ENCODE measurements around the gene PIGV.
A peak's percentile ranks its signal among the peaks of the same experiment; 100 is the strongest.
"Not testable (repeated sequence)": the region's sequence is repeated elsewhere in the genome, so short reads cannot be mapped to it uniquely, and the experiment has no call there.

The PIGV gene

DNA sequence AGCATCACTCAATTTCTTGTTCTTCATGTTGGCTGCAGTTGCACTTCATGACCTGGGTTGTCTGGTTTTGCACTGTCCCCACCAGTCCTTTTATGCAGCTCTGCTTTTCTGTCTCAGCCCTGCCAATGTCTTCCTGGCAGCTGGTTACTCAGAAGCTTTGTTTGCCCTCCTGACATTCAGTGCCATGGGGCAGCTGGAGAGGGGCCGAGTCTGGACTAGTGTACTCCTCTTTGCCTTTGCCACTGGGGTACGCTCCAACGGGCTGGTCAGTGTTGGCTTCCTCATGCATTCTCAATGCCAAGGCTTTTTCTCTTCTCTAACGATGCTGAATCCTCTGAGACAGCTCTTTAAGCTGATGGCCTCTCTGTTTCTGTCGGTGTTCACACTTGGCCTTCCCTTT, 6.6 kb downstream of the PIGV start:
- DNase-seq (ENCODE audit: low spot score): no peak

DNA sequence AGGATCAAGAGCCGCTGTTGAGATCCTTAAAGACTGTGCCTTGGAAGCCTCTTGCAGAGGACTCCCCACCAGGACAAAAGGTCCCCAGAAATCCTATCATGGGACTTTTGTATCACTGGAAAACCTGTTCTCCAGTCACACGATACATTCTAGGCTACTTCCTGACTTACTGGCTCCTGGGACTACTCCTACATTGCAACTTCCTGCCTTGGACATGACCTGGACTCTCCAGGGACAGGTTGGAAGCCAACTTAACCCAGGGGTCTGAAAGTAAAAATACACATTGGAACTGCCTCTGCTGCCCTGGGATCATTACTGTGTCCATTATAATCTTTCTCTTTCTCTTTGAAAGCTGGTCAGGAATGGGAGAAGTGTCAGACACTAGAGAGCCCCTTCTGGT, 9.9 kb downstream of the PIGV start:
- no peak for DNase-seq (ENCODE audit: low spot score)

DNA sequence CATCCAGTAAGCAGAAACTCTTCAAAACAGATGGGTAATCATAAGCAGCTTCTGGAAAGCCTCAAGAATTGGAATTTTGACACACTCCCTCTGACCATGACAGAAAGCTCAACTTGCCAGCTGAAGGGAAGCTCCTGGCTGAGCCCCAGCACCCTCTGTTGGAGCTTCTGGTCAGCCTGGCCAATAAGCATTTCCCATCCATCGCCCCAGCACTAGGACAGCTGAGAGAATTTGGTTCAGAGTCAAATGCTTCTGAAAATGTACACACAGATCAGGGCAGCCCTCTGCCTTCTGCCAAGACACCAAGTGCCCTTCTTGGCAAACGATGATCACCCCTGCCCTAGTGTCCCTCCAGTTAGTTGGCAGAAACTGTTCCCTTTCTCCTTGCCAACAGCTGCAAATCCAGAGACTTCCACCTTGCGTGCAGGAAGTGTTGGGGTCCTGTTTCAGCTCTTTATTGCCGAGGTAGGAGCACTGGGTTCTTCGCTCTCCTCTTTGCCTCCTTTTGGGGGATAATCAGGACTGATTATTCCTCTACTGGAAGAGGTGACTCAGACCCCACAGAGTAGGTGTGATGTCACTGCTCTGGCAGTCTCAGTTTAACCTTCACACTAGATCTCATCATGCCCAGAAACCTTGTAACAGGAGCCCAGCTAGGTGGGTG, 11.9 kb downstream of the PIGV start:
- no peak for DNase-seq (ENCODE audit: low spot score)

DNA sequence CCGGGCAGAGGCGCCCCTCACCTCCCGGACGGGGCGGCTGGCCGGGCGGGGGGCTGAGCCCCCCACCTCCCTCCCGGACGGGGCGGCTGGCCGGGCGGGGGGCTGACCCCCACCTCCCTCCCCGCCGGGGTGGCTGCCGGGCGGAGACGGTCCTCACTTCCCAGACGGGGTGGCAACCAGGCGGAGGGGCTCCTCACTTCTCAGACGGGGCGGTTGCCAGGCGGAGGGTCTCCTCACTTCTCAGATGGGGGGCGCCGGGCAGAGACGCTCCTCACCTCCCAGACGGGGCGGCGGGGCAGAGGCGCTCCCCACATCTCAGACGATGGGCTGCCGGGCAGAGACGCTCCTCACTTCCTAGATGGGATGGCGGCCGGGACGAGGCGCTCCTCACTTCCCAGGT, 16.2 kb downstream of the PIGV start:
- DNase-seq (ENCODE audit: low spot score): not testable (repeated sequence)

DNA sequence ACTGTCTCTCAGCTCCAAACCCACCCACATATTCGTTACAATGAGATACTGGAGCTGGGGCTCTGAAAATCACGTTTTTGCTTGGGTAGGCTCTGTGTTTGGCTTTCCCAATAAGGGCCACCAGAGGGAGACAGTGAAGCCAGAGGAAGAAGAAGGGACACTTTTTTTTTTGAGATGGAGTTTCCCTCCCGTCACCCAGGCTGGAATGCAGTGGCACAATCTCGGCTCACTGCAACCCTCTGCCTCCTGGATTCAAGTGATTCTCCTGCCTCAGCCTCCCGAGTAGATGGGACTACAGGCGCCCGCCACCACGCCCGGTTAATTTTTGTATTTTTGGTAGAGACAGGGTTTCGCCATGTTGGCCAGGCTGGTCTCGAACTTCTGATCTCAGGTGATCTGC, 22.4 kb downstream of the PIGV start:
- peak; percentile 75 for DNase-seq (ENCODE audit: low spot score)

DNA sequence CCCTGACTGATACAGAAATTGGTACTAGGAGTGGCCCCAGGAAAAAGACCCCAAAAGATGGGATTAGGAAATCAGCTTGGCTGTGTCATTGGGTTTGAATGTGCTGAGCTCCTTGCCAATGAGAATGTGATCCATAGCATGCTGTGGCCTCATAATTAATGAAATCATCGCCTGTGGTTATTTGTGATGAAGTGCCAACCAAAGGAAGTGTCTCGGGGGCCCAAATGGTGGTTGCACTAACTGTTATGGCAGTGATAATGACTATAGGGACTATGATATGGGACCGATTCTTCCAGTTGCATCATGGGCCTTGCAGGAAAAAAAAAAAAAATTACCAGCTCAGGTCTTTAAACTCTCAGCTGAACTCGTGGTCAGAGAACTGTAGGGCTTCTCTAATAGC, 23.3 kb downstream of the PIGV start:
- no peak for DNase-seq (ENCODE audit: low spot score)

DNA sequence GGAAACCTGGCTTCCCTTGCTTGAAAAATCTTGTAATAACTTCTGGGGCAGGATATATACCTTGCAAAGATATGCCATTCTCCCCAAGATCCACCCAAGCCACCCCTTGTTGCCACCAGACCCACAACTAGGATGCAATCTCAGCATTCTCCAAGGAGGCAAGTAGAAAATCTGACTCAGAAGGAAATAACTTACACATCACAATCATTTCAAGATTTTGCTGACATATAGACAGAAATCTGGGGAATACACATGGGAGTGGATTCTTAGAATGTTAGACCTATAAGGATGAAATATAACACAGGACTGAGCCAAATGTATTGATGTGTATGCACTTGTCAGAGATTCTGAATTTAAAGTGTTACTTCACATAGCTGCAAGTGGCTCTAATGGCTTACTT, 24.0 kb downstream of the PIGV start:
- DNase-seq (ENCODE audit: low spot score): no peak

DNA sequence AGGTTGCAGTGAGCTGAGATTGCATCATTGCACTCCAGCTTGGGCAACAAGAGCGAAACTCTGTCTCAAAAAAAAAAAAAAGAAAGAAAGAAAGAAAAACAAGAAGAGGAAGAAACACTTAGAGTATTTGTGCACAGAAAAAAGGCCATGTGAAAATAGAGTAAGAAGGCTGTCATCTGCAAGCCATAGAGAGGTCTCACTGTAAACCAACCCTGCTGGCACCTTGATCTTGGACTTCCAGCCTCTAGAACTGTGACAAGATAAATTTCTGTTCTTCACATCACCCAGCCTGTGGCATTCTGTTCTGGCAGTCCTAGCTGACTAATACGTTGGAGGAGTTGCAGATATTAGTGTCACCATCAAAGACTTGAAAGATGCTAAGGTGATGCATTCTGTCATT, 26.6 kb downstream of the PIGV start:
- no peak for DNase-seq (ENCODE audit: low spot score)

DNA sequence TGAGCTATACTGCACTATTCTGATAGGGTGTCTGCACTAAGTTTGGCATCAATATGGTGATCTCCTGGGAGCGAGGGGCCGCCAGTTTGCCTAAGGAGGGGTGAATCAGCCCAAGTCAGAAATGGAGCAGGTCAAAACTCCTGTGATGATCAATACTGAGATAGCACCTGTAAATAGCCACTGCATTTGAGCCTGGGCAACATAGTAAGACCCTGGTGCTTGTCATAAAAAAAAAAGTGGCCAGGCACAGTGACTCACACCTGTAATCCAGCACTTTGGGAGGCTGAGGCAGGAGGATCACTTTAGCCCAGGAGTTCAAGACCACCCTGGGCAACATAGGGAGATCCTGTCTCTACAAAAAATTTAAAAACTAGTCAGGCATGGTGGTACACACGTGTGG, 27.1 kb downstream of the PIGV start:
- no peak for DNase-seq (ENCODE audit: low spot score)

DNA sequence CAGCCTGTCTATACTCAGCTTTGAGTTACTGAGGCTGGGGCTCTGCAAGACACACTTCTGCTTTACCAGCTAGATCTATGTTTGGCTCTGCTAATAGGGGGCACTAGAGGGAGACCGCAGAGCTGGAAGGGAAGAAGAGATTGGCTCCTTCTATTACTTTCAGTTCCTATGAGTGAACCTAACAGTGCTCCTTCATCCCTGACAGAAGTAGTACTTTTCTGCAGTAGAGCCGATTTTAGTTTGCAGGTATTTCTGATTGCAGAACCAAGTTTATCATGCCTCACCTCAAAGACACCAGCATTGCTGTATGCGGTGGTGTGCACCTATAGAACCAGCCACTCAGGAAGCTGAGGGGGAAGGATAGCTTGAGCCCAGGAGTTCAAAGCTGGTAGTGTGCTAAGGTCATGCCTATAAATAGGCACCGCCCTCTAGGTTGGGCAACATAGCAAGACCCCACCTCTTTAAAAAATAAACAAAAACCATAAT, 33.1 kb downstream of the PIGV start:
- DNase-seq (ENCODE audit: low spot score): no peak

DNA sequence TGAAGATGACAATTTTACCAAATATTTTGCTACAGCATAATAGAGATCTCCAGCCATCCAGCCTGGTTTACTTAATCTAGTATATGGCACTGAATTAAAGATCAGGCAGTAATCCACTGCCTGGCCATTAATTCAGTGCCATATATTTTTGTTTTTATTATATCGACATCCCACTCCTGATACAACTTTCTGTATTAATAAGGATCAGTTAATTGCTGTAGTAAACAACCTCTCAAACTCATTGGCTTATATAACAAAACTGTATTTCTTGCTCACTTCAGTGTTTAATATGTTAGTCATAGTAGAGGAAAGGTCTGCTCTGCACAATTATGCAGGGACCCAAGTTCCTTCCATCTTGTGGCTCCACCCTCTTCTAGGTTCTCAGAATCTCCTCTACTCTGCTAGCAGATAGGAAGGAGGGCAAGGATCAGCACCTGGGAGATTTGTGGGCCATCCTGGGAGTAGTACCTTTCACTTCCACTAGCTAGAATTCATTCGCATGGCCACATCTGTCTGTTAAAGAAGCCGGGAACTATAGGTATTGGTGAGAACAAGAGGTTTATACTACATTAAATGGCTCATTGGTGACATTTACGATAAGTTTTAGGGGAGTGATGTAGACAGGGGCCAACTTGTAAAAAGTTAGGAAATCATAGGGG, 35.1 kb downstream of the PIGV start:
- DNase-seq (ENCODE audit: low spot score): no peak

DNA sequence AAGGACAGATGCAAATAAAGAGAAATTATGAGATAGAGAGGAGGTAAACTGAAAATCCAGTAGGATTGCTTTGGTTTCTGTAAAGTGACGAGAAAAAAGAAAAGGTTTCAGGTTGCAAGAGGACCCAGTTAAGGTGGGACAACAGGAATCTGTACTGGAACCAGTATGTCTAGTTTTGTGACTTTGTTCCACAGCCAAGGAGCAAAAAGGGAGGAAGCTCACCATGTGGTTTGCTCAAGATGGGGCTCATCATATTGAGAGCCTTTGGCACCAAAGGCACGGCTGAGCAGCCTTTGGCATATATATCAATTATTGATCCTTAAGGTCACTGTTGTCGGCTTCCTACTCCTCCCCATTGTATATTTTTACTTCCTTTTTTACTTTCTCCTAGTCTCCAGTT, 37.0 kb downstream of the PIGV start:
- DNase-seq (ENCODE audit: low spot score): no peak

DNA sequence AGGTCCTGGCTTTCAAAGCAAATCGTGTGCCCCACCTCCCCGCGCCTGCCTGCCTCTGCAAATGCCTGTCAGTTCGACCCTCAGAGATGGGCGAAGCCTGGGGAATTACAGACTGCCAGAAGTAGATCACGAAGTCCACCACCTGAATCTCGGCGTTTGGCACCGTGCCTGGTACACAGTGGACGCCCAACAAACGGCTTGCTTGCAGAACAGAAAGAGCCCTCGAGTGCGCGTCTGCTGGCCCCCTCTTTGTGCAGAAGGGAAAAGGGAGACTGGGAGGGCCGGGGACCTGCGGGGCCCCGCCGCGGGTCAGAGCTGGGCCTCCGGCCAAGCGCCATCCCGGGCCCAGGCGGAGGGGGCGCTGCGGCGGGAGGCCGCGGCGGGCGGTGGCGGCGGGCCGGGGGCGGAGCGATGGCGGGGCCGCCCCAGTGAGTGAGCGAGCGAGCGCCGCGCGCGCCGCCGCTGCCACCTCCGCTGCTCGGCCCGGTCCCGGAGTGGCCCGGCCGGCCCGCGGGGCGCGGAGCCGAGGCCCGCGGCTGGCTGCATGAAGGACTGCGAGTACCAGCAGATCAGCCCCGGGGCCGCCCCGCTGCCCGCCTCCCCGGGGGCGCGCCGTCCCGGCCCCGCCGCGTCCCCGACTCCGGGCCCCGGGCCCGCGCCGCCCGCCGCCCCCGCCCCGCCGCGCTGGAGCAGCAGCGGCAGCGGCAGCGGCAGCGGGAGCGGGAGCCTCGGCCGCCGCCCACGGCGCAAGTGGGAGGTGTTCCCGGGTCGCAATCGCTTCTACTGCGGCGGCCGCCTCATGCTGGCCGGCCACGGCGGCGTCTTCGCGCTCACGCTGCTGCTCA, 38.7 kb downstream of the PIGV start, which contains the start of gene ZDHHC18:
ZDHHC18 (plus strand) TSS at position 428 of the 845 bp plus-strand sequence; CDS start at position 545, 117 bp downstream.
- peak; percentile 80 for DNase-seq (ENCODE audit: low spot score)

DNA sequence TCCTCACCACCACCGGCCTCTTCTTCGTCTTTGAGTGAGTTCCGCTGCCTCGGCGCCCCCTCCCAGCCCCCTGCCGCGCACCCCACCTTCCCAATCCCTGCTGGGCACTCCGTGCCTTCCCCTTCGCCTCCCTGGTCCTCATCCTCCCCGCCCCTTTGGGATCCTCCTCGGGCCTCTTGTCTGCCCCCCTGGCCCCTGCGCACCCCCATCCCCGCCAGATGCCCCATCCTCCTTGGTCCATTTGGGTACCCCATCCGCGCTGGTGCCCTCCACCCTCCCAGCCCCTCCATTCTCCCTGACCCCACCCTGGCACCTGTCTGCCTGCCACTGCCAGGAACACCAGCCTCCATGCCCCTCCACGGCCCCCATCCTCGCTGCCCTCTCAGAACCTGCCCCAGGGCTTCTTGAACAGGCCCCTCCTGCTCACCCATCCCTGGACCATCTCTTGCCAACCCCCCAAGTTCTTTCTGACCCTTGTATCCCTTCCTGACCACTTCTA, 39.4 kb downstream of the PIGV start:
- no peak for DNase-seq (ENCODE audit: low spot score)

DNA sequence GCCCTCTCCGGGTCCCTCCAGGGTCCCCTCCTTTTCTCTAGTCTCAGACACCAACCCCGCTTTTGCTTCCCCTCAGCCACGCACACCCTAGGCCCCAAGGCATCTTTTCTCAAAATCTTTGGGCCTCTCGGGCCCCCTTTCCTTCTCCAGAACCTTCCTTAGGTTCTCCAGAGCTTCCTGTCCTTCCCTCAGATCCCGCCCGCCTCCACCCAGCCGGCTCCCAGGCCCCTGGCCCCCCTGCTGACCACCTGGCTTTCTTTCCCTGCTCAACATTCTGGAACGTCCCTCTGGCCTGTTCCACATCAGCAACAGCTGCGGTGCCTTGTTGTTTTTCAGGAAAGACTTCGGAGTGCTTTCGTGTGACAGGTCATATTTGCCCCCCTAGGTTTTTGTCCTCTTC, 39.9 kb downstream of the PIGV start:
- no peak for DNase-seq (ENCODE audit: low spot score)

DNA sequence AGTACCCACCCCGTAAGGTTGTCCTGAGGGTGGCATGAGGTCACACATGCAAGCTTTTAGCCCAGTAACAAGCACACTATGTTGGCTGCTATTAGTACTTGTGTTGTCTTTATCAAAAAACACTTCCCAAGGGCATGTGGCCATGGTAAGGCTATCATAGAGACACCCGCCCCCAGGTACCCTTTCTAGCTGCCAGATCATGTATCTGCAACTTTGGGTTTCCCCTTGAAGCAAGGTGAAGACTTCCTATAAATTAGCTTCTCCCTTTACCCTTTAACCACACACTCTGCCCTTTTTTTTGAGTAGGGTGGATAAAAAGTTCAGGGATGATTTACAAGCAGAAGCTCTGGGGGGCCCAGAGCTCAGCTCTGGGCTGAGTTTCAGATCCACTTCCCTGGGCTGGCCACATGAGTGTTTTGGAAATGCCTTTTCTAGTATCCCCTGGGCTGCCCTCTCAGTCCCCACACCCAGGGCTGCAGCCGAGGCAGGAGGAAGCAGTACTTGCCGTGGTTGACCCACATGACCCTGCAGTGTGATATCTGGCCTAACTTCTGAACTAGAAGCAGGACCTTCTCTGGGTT, 40.8 kb downstream of the PIGV start:
- DNase-seq (ENCODE audit: low spot score): no peak

DNA sequence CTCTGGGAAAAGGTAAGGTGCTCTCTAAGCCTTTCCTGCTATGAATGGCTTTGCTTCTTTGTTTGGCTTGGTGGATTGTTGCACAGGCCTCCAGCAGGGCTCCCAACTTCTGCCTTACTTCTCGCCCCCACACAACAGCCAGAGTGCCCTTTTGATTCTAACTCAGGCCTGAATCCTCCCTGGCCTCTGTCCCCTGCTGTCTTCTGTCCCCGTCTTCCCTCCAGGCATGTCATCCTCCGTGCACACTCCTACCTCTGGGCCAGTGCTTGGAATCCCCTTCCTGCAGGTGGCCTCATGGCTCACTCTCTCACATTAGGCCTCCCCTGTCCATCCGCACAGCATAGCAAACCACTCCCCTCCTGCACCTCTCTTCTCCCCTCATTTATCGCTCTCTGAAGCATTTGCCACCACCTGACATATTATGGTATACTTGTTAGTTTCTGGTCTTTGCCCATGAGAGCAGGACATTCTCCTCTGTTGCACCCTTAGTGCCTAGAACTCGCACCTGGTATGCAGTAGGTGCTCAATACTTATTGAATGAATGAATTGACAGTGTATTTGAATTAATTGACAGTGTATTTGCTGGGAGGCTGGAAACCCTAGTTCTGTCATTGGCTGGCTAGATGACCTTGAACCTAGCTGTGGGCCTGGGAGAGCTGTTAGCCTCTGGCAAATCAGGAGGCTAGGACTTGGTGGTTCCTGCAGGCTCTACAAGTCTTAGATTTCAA, 41.6 kb downstream of the PIGV start:
- no peak for DNase-seq (ENCODE audit: low spot score)

DNA sequence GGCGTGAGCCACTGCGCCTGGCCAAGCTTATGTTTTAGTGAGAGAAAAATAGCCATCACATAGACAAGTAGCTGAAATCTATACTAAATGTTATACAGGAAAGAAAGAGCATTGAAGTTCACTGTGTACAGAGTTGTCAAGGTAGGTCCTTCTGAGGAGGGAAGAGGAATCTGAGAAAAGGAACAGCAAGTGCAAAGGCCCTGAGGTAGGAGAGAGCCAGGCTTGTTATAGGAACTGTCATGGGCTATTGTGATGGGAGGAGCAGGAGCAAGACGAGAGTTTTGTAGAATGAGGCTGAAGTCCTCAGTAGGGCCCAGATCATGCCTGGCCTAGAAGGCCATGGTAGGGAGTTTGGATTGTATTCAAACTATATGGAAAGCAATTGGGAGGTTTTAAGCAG, 43.3 kb downstream of the PIGV start:
- no peak for DNase-seq (ENCODE audit: low spot score)

DNA sequence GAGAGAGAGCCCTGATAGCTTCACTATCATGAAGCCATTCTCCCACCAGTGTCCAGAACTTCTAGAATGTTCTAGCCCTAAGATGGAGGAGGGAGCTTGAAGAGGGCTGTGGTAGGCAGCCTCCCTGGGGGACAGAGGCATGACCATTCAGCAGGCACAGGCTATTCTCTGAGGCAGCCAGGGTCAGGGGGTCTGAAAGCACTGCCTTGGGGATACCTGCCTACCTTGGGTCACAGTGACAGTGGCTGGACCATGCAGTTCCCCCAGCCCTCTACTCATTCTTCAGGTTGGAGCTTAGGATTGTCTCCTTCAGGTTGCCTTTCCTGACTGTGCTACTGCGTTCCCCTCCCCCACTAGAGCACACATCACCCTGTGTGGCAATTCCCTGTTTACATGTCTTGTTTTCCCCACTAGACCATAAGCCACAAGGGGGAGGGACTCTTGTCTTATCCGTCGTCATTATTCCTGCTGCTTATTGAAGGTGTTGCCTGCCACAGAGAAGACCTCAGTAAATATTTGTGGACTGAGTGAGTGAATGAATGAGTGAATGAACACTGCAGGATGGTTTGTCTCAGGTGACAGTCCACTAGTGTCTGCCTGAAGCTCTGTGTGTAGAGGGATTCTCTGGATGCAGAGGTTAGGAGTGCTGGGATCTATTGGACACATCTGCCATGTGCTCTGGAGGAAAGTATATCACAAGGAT, 43.9 kb downstream of the PIGV start:
- DNase-seq (ENCODE audit: low spot score): peak; percentile 64

DNA sequence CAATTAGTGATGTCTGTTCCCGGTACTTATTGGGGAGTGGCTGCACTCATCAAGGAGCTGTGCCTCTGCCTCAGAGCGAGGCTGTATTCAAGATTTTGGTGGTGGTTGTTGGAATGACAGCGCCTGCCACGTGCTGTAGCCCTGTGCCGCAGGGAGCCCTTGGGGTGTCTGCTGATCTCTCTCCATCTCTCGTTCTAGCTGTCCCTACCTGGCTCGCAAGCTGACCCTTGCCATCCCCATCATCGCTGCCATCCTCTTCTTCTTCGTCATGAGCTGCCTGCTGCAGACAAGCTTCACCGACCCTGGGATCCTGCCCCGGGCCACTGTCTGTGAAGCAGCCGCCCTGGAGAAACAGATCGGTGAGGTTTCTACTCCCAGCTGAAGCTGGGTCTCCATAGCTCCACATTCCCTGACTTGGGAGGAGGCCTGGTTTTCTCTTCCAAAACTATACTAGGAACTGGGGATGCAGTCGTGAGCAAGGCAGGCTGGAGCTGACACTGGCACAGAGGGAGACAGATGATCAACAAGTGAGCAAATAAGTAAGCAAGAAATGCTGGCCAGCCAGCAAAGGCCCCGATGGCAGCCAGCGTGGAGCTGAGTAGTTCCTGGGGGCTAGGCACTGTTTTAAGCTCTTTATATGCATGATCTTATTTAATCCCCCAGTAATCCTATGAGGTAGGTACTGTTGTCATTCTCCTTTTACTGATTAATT, 44.7 kb downstream of the PIGV start:
- DNase-seq (ENCODE audit: low spot score): no peak
